Esophagus (tissue), 2 donors: ENCODE results near the gene SYTL3. TPM values are rescaled to one million over a fixed set of nuclear protein-coding genes. Genes with fewer than 3 reads are reported as not detected.
A peak's percentile ranks its signal among the peaks of the same experiment; 100 is the strongest.
"Not testable (repeated sequence)": the region's sequence is repeated elsewhere in the genome, so short reads cannot be mapped to it uniquely, and the experiment has no call there.

Experiments used
- H3K27ac ChIP-seq, 2 donors: one replicate each; pipeline ENCODE4 v1.5.1; 2013; ENCODE audit warnings: low read depth in 2 of 2, mild to moderate bottlenecking in 2 of 2, inconsistent platforms in 1 of 2, low read length in 1 of 2, moderate library complexity in 1 of 2
- H3K27me3 ChIP-seq, 2 donors: one replicate each; pipeline ENCODE4 v1.6.1; 2013; ENCODE audit warnings: low read length in 2 of 2, control low read depth in 1 of 2, mild to moderate bottlenecking in 1 of 2; ENCODE audit not compliant: insufficient read depth in 2 of 2, control insufficient read depth in 1 of 2
- H3K36me3 ChIP-seq, 2 donors: one replicate each; pipeline ENCODE4 v1.6.1; 2013; ENCODE audit warnings: low read length in 1 of 2; ENCODE audit not compliant: control insufficient read depth in 2 of 2, insufficient read depth in 2 of 2
- H3K4me1 ChIP-seq, 2 donors: one replicate each; pipeline ENCODE4 v1.6.1; 2013; ENCODE audit warnings: low read length in 1 of 2; ENCODE audit not compliant: control insufficient read depth in 2 of 2, insufficient read depth in 2 of 2
- H3K4me3 ChIP-seq, 2 donors: one replicate each; pipeline ENCODE4 v1.5.1; 2013; ENCODE audit warnings: low read length in 2 of 2, mild to moderate bottlenecking in 2 of 2, low read depth in 1 of 2, moderate library complexity in 1 of 2
- H3K9me3 ChIP-seq, 2 donors: one replicate each; pipeline ENCODE4 v1.6.1; 2013; ENCODE audit warnings: mild to moderate bottlenecking in 2 of 2, low read depth in 1 of 2, low read length in 1 of 2, moderate library complexity in 1 of 2; ENCODE audit not compliant: control insufficient read depth in 2 of 2, insufficient read depth in 1 of 2
- WGBS, 2 donors: extraction: QIAGEN DNeasy Blood & Tissue Kit; methylation state at CpG; one replicate each; pipeline ENCODE4 v1.1.7; 2013; 5-methylcytosine and 5-hydroxymethylcytosine counted together
- polyA plus RNA-seq, 2 donors: library from polyadenylated mRNA; stranded (reverse); fragments of 200-250 nt; gene quantifications; one replicate each; pipeline ENCODE4 v1.2.3, GENCODE V29; 2013
- donor health status: healthy with polysubstance abuse.
- donor health status: Bipolar disorder and iron deficiency.

The SYTL3 gene
- polyA plus RNA-seq, 2 donors, result 2.4 to 2.6 TPM

DNA sequence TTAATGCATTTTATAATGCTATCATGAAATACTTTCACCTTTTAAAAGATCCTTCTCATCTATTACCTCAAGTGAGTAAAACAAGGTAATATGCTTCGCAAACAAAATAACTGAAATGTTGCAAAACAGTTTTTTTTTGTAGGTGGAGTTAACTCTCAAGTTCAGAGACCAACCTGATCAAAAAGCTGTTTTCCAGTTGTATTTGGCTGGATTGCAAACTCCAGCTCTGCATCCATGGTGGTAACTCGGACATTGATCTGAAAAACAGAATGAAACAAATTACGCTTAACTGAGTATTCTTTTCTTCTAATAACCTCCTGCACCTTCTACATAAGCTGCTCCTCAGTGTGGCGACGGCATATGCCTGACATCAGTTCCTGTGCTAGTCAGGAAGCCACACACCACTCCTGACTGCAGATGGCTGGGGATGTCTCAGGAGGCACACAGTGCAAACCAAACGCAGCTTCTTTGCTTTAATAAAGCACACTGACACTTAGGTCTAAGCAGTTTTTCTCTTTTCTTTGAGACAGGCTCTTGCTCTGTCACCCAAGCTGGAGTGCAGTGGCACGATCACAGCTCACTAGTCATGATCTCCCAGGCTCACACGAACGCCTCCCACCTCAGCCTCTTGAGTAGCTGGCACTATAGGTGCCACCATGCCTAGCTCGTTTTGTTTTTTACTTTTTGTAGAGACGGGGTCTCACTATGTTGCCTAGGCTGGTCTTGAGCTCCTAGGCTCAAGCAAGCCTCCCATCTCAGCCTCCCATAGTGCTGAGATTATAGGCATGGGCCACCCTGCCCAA lies 139.5 kb downstream of the SYTL3 start:
- H3K36me3 ChIP-seq, result peaks cover 11 to 23% of the 10 kb centered on the region in 2 donors
- no peaks in the 10 kb centered on the region for H3K27me3 ChIP-seq
- no peak overlapping the region for H3K4me3 ChIP-seq
- H3K27ac ChIP-seq, result peak overlapping the region in 1 of 2 donors; percentile 52
- H3K4me1 ChIP-seq, result peaks cover 5 to 7% of the 10 kb centered on the region in 2 donors
- no peaks in the 10 kb centered on the region for H3K9me3 ChIP-seq
- WGBS, 2 donors, result 72 to 80% methylated on average over 11 of the region's 11 CpGs

DNA sequence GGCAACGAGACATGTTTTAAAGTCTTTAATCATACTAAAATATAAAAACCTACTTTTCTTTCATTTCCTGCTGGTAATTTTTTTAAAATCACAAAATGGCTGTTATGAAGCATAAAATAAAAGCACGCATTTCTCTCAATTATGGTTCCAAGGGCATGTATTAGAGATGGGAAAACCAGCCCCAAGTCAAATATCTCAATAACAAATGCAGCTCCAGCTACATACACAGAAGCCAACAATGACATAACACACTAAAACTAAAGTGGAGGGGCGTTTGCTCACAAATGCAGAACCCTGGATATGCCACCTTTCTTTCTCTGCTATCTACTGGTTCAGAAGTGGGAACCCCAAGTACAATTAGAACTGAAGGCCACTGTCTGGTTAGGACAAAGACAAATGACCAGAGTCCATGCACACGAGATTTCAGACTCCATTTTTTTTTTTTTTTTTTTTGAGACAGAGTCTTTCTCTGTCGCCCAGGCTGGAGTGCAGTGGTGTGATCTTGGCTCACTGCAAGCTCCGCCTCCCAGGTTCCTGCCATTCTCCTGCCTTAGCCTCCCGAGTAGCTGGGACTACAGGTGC lies 141.5 kb downstream of the SYTL3 start:
- H3K27me3 ChIP-seq, result no peaks in the 10 kb centered on the region
- H3K4me1 ChIP-seq, result peaks cover 2 to 7% of the 10 kb centered on the region in 2 donors
- H3K27ac ChIP-seq, result no peak overlapping the region
- WGBS, 2 donors, result 78 to 81% methylated on average over 7 of the region's 7 CpGs
- peaks cover 3 to 9% of the 10 kb centered on the region in 2 donors for H3K36me3 ChIP-seq
- H3K4me3 ChIP-seq, result no peak overlapping the region
- H3K9me3 ChIP-seq, result no peaks in the 10 kb centered on the region

DNA sequence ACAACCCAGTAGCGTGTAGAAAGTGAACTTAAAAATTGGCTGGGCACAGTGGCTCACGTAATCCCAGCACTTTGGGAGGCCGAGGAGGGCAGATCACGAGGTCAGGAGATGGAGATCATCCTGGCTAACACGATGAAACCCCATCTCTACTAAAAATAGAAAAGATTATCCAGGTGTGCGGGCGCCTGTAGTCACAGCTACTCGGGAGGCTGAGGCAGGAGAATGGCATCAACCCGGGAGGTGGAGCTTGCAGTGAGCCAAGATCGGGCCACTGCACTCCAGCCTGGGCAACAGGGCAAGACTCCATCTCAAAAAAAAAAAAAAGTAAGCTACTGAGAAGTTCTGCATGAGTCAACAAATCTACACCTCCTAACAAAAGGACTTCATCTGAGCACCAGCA lies 142.7 kb downstream of the SYTL3 start:
- WGBS, 2 donors, result 78 to 79% methylated on average over 10 of the region's 10 CpGs
- H3K4me3 ChIP-seq, H3K36me3 ChIP-seq, H3K4me1 ChIP-seq, H3K27me3 ChIP-seq, H3K27ac ChIP-seq, H3K9me3 ChIP-seq: not testable (repeated sequence)

DNA sequence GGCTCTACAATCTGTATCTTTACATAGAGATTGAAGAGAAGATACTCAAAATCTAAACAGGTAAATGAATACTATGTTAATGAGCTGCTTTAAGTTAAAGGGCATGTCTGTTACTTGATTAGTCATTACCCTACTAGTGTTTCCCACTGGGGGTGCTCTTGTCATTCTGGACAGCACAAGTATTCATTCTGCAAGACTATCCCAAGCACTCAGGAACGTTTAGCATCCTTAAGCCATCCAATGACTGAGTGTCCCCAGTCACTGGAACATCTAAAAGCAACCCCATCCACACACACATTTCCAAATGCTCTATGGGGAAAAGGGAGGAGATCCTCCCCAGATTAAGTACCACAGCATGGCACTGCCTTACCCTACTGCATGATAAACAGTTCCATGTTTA lies 143.6 kb downstream of the SYTL3 start:
- no peak overlapping the region for H3K4me3 ChIP-seq
- no peaks in the 10 kb centered on the region for H3K27me3 ChIP-seq
- H3K9me3 ChIP-seq, result no peaks in the 10 kb centered on the region
- 27 to 36% methylated on average over 1 of the region's 1 CpG for WGBS, 2 donors
- peaks cover 3 to 9% of the 10 kb centered on the region in 2 donors for H3K36me3 ChIP-seq
- H3K4me1 ChIP-seq, result peaks cover 4 to 8% of the 10 kb centered on the region in 2 donors
- no peak overlapping the region for H3K27ac ChIP-seq

DNA sequence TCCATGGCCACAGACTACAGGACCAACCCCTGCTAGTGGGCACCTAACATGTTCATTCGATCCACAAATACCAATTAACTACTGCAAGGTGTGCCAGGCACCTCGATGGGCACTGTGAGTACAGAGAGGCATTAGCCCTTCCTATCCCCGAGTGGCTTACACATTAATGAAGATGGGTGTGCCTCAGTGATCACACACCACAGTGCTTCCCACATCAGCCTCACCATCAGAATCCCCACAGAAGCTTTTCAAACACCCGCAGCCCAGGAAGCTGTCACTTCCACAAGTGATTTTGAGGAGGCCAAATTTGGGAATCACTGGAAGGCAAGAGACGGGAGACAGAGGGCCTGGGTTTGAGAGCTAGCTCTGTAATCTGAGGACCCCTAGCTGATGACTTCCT lies 145.7 kb downstream of the SYTL3 start:
- H3K27me3 ChIP-seq, result no peaks in the 10 kb centered on the region
- 73 to 84% methylated on average over 5 of the region's 5 CpGs for WGBS, 2 donors
- H3K27ac ChIP-seq, result peak overlapping the region in 1 of 2 donors; percentile 15
- H3K9me3 ChIP-seq, result no peaks in the 10 kb centered on the region
- H3K4me1 ChIP-seq, result peaks cover 4 to 12% of the 10 kb centered on the region in 2 donors
- no peak overlapping the region for H3K4me3 ChIP-seq
- H3K36me3 ChIP-seq, result peaks cover 0 to 3% of the 10 kb centered on the region in 2 donors

DNA sequence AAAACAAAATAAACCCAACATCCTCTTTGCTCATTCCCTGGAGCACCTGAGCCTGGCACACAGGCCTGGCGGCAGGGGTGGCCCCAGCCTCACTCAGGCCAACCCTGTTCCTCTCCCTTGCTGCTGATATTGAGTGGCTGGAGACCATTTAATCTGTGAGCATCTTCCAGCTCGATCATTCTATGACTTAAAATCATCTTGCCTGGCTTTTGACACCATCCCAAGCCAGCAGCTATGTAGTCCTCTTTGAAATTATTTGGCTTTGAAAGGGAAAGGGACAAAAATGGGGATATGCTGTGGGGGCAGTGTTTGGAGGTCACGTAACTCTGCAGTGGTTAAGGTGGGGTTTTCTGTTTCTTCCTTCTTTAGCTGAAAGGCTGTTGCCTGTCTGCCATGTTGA lies 146.5 kb downstream of the SYTL3 start:
- no peaks in the 10 kb centered on the region for H3K27me3 ChIP-seq
- no peak overlapping the region for H3K27ac ChIP-seq
- H3K9me3 ChIP-seq, result no peaks in the 10 kb centered on the region
- peaks cover 0 to 3% of the 10 kb centered on the region in 2 donors for H3K36me3 ChIP-seq
- H3K4me1 ChIP-seq, result peaks cover 4 to 16% of the 10 kb centered on the region in 2 donors
- WGBS, 2 donors, result 87 to 94% methylated on average over 3 of the region's 3 CpGs
- no peak overlapping the region for H3K4me3 ChIP-seq

DNA sequence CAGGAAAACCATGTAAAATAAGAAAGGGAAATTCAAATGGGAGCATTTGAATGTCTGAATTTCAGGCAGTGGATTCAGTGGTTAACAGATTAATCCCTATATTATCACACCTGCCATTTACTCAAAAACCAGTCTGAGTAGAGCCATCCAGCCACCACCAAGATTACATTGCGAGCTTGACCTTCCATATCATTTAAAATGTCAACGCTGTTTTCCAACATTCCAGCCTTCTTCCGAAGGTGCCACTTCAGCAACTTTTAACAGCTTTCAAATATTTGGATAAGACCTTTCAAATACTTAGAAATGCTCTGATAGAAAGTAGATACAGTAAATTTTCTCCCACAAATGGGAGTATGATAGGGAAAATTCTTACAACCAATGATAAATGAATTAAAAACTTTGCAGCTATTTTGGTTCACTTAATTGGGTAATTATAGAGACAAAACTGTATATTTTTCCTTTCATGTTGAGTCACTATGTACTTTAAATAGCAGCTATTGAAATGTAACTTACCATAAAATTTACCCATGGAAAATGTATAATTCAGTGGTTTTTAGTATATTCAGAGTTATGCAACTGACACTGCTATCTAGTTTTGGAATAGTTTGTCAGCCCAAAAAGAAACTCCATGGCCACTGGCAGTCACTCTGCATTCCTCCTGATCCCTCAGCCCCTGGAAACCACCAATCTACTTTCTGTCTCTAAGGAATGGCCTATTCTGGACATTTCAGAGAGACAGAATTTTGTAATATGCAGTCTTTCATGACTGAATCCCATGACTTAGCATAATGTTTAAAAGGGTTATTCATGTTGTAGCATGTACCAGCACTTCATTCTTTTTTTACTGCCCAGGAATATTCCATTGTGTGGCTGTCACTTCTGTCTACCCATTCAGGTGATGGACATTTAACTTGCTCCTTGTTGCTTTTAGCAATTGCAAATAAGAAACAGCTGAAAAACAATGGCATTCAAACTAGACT lies 147.8 kb downstream of the SYTL3 start:
- H3K27ac ChIP-seq, result peak overlapping the region in 1 of 2 donors; percentile 66
- 36 to 59% methylated on average over 3 of the region's 3 CpGs for WGBS, 2 donors
- H3K36me3 ChIP-seq, result peaks cover 0 to 7% of the 10 kb centered on the region in 2 donors
- no peaks in the 10 kb centered on the region for H3K9me3 ChIP-seq
- H3K27me3 ChIP-seq, result no peaks in the 10 kb centered on the region
- no peak overlapping the region for H3K4me3 ChIP-seq
- peaks cover 4 to 19% of the 10 kb centered on the region in 2 donors for H3K4me1 ChIP-seq

DNA sequence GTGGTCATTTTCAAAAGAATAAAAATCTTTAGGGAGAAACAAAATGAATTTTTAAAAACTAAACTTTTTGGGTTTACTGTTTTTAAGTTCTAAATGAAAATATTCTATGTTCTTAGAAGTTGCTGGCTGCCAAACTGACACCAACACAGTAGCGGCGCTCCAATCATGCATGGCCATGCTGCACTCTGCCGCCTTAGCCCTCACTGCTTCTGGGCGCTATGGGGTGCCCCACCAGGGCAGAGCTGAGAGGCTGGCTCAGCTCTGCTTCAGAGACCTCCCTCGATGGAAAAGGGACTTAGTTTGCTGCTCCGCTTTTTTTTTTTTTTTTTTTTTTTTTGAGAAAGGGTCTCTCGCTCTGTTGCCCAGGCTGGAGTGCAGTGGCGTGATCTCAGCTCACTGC lies 148.5 kb downstream of the SYTL3 start:
- no peak overlapping the region for H3K4me3 ChIP-seq
- H3K4me1 ChIP-seq, result peaks cover 4 to 21% of the 10 kb centered on the region in 2 donors
- no peaks in the 10 kb centered on the region for H3K27me3 ChIP-seq
- no peak overlapping the region for H3K27ac ChIP-seq
- H3K36me3 ChIP-seq, result peaks cover 0 to 7% of the 10 kb centered on the region in 2 donors
- WGBS, 2 donors, result 87% methylated on average over 8 of the region's 8 CpGs
- H3K9me3 ChIP-seq, result no peaks in the 10 kb centered on the region

DNA sequence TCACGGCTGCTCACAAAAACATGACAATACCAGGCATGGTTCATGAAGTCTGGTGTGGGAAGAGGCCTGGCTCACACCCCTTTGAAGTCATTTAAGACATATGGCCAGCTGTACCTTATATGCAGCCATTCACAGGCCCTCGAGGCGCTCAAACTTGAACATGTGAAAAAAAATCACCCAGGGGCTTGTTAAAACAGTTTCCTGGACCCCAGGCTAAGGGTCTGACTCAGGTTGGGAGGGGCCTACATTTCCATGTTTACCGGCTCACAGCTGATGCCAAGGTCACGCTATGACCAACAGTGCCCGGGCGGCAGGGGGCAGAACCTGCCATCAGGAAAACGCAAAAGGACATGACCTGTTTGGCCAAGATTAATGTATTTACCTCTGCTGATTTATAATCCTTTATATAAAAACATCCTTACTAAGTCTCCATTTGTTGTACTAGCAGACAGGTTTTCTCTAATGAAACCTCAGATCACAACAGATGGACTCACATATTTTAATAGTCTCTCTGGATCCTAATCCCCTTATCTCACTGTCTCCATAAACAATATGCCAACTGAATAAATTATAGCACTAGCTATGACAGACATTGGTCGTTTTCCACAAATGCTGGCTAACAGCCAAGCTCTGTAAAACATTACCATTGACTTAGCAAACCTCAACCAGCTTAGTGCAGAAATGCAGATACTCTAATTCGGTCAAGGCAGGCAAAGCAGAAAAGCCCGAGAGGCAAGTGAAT lies 149.4 kb downstream of the SYTL3 start:
- H3K4me3 ChIP-seq, result no peak overlapping the region
- H3K27ac ChIP-seq, result peak overlapping the region; percentile 30 to 54
- no peaks in the 10 kb centered on the region for H3K27me3 ChIP-seq
- peaks cover 0 to 4% of the 10 kb centered on the region in 2 donors for H3K36me3 ChIP-seq
- H3K9me3 ChIP-seq, result no peaks in the 10 kb centered on the region
- peaks cover 2 to 24% of the 10 kb centered on the region in 2 donors for H3K4me1 ChIP-seq
- 22 to 24% methylated on average over 11 of the region's 11 CpGs for WGBS, 2 donors
